Measurements from ENCODE around the gene DES. TPM values are rescaled to one million over a fixed set of nuclear protein-coding genes. Genes with fewer than 3 reads are reported as not detected.

The DES gene
- polyA plus RNA-seq, 4 donors, result 5.5 to 10.4 (median 8.1) TPM

- DNase-seq (ENCODE audit: low read depth in 4 of 4, low spot score in 3 of 4), result no peak
These were observed 1.4 kb downstream of the DES start for GRCh38 chr2:219419331-219420197.

GRCh38 chr2:219420687-219421086 is 2.5 kb downstream of the DES start:
- no peak for DNase-seq (ENCODE audit: low read depth in 4 of 4, low spot score in 3 of 4)

- no peak for DNase-seq (ENCODE audit: low read depth in 4 of 4, low spot score in 3 of 4)
These were observed 3.1 kb downstream of the DES start for GRCh38 chr2:219421323-219421722.

- DNase-seq (ENCODE audit: low read depth in 4 of 4, low spot score in 3 of 4), result no peak
These were observed 4.9 kb downstream of the DES start for GRCh38 chr2:219422952-219423534.

GRCh38 chr2:219423652-219424377 is 5.6 kb downstream of the DES start:
- DNase-seq (ENCODE audit: low read depth in 4 of 4, low spot score in 3 of 4), result no peak

GRCh38 chr2:219425238-219426067 is 7.3 kb downstream of the DES start:
- DNase-seq (ENCODE audit: low read depth in 4 of 4, low spot score in 3 of 4), result no peak

- DNase-seq (ENCODE audit: low read depth in 4 of 4, low spot score in 3 of 4), result no peak
These were observed 7.9 kb downstream of the DES start for GRCh38 chr2:219426068-219426443.

- no peak for DNase-seq (ENCODE audit: low read depth in 4 of 4, low spot score in 3 of 4)
These were observed 8.5 kb downstream of the DES start for GRCh38 chr2:219426534-219427136.

GRCh38 chr2:219428469-219428868 is 10.3 kb downstream of the DES start:
- no peak for DNase-seq (ENCODE audit: low read depth in 4 of 4, low spot score in 3 of 4)

GRCh38 chr2:219429958-219430606 is 11.9 kb downstream of the DES start:
- DNase-seq (ENCODE audit: low read depth in 4 of 4, low spot score in 3 of 4), result no peak

GRCh38 chr2:219430633-219431615 is 12.7 kb downstream of the DES start:
- no peak for DNase-seq (ENCODE audit: low read depth in 4 of 4, low spot score in 3 of 4)

GRCh38 chr2:219433666-219434467 is 15.7 kb downstream of the DES start:
- no peak for DNase-seq (ENCODE audit: low read depth in 4 of 4, low spot score in 3 of 4)

- no peak for DNase-seq (ENCODE audit: low read depth in 4 of 4, low spot score in 3 of 4)
These were observed 16.2 kb downstream of the DES start for GRCh38 chr2:219434468-219434717.

- DNase-seq (ENCODE audit: low read depth in 4 of 4, low spot score in 3 of 4), result no peak
These were observed 16.7 kb downstream of the DES start, which contains the start of gene SPEG for GRCh38 chr2:219434718-219435525. Gene SPEG (plus strand): TSS chr2:219434843. CDS start chr2:219434978, 135 bp downstream.

- no peak for DNase-seq (ENCODE audit: low read depth in 4 of 4, low spot score in 3 of 4)
These were observed 17.5 kb downstream of the DES start for GRCh38 chr2:219435701-219436100.

- DNase-seq (ENCODE audit: low read depth in 4 of 4, low spot score in 3 of 4), result no peak
These were observed 18.3 kb downstream of the DES start for GRCh38 chr2:219436491-219436890.

- DNase-seq (ENCODE audit: low read depth in 4 of 4, low spot score in 3 of 4), result no peak
These were observed 19.0 kb downstream of the DES start for GRCh38 chr2:219437141-219437540.
